GM23338 (cell line): ENCODE measurements around the gene ARHGAP9. TPM values are rescaled to one million over a fixed set of nuclear protein-coding genes. Genes with fewer than 3 reads are reported as not detected.

Experiments used
- ATAC-seq: fragments of 200-7000 bp; cut with Tn5 transposase; 3 replicates; pipeline ENCODE4 v1.9.1; 2020
- DNase-seq: peaks from one replicate; pipeline ENCODE4 v3.0.0-alpha.2; 2015; ENCODE audit warnings: low spot score
- H2AFZ ChIP-seq: fragments of 200-600 bp; sonication (generic); 2 replicates; pipeline ENCODE4 v1.8.0; 2016; ENCODE audit warnings: antibody characterized with exemption, mild to moderate bottlenecking, moderate library complexity
- H3F3A ChIP-seq: fragments of 200-600 bp; sonication (generic); replicated peaks from 2 replicates; pipeline ENCODE4 v1.8.0; 2017; ENCODE audit warnings: antibody characterized with exemption, mixed run types, low read depth
- H3K27ac ChIP-seq: fragments of 200-600 bp; sonication (generic); 2 replicates; pipeline ENCODE4 v1.6.1; 2016; ENCODE audit warnings: low read depth
- H3K27me3 ChIP-seq: fragments of 200-600 bp; sonication (generic); 2 replicates; pipeline ENCODE4 v1.8.0; 2016; ENCODE audit warnings: mild to moderate bottlenecking, mixed run types, moderate library complexity; ENCODE audit not compliant: insufficient read depth
- H3K36me3 ChIP-seq: fragments of 200-600 bp; sonication (generic); 2 replicates; pipeline ENCODE4 v1.8.0; 2016; ENCODE audit warnings: mild to moderate bottlenecking; ENCODE audit not compliant: insufficient read depth
- H3K4me1 ChIP-seq: fragments of 200-600 bp; sonication (generic); 2 replicates; pipeline ENCODE4 v1.8.0; 2016; ENCODE audit warnings: mild to moderate bottlenecking, moderate library complexity; ENCODE audit not compliant: insufficient read depth
- H3K4me2 ChIP-seq: fragments of 200-600 bp; sonication (generic); 2 replicates; pipeline ENCODE4 v1.7.1; 2017; ENCODE audit warnings: mixed run types
- H3K4me3 ChIP-seq: fragments of 200-600 bp; sonication (generic); 2 replicates; pipeline ENCODE4 v1.6.1; 2016; ENCODE audit warnings: mixed run types
- H3K79me2 ChIP-seq: fragments of 200-600 bp; sonication (generic); replicated peaks from 2 replicates; pipeline ENCODE4 v1.8.0; 2017; ENCODE audit warnings: mild to moderate bottlenecking; ENCODE audit not compliant: insufficient read depth
- H3K9me2 ChIP-seq: fragments of 200-600 bp; sonication (generic); 2 replicates; pipeline ENCODE4 v1.8.0; 2017; ENCODE audit not compliant: insufficient read depth
- H4K20me1 ChIP-seq: fragments of 200-600 bp; sonication (generic); replicated peaks from 2 replicates; pipeline ENCODE4 v1.8.0; 2017; ENCODE audit warnings: mild to moderate bottlenecking; ENCODE audit not compliant: insufficient read depth
- H3K27ac Mint-ChIP-seq: 2 replicates; pipeline ENCODE4 v1.8.0; 2020; ENCODE audit warnings: inconsistent platforms, mild to moderate bottlenecking, moderate library complexity, mixed read lengths
- H3K27me3 Mint-ChIP-seq: 3 replicates; pipeline ENCODE4 v1.8.0; 2022; ENCODE audit warnings: low read depth, mild to moderate bottlenecking, moderate library complexity, mixed read lengths, inconsistent platforms; ENCODE audit not compliant: insufficient read depth, poor library complexity
- H3K36me3 Mint-ChIP-seq: 3 replicates; pipeline ENCODE4 v1.8.0; 2021; ENCODE audit warnings: low read depth, mild to moderate bottlenecking, inconsistent platforms, moderate library complexity, mixed read lengths
- H3K4me1 Mint-ChIP-seq: 3 replicates; pipeline ENCODE4 v1.8.0; 2020; ENCODE audit warnings: mild to moderate bottlenecking, inconsistent platforms, mixed read lengths
- H3K4me3 Mint-ChIP-seq: 3 replicates; pipeline ENCODE4 v1.8.0; 2021; ENCODE audit warnings: moderate library complexity, mild to moderate bottlenecking, inconsistent platforms, mixed read lengths
- H3K9me3 Mint-ChIP-seq: 3 replicates; pipeline ENCODE4 v1.8.0; 2020; ENCODE audit warnings: moderate library complexity, mild to moderate bottlenecking, inconsistent platforms, mixed read lengths
- CREB1 ChIP-seq: fragments of 250-450 bp; sonication (Bioruptor Pico); IDR thresholded peaks from 2 replicates; pipeline ENCODE4 v1.5.0; 2020; ENCODE audit warnings: low read depth, mild to moderate bottlenecking, moderate library complexity
- CTCF ChIP-seq, 2 experiments: fragments of 200-600 bp in 1 of 2; sonication (generic) in 1 of 2; conservative IDR thresholded peaks; 2 replicates each; pipeline versions ENCODE4 v1.5.1 to v1.6.1; 2016 to 2017; ENCODE audit warnings: antibody characterized with exemption in 2 of 2, low read depth in 2 of 2, mild to moderate bottlenecking in 2 of 2, moderate library complexity in 1 of 2
- ETS1 ChIP-seq: IDR thresholded peaks from 2 replicates; pipeline ENCODE4 v1.6.1; 2016; ENCODE audit warnings: antibody characterized with exemption
- EZH2 ChIP-seq: fragments of 200-600 bp; sonication (generic); IDR thresholded peaks from one replicate; pipeline ENCODE4 v1.8.0; 2017; ENCODE audit warnings: antibody characterized with exemption, mild to moderate bottlenecking, low read depth; ENCODE audit not compliant: unreplicated experiment
- EZH2phosphoT487 ChIP-seq: fragments of 200-600 bp; sonication (generic); IDR thresholded peaks from one replicate; pipeline ENCODE4 v1.8.1; 2018; ENCODE audit warnings: antibody characterized with exemption; ENCODE audit not compliant: unreplicated experiment
- JUNB ChIP-seq: IDR thresholded peaks from one replicate; pipeline ENCODE4 v1.6.1; 2016; ENCODE audit warnings: antibody characterized with exemption; ENCODE audit not compliant: unreplicated experiment
- NANOG ChIP-seq: IDR thresholded peaks from 2 replicates; pipeline ENCODE4 v1.6.1; 2016; ENCODE audit warnings: antibody characterized with exemption, borderline replicate concordance
- POLR2AphosphoS5 ChIP-seq: IDR thresholded peaks from 2 replicates; pipeline ENCODE4 v1.6.1; 2016; ENCODE audit warnings: antibody characterized with exemption, low read depth
- STAT1 ChIP-seq: IDR thresholded peaks from one replicate; pipeline ENCODE4 v1.6.1; 2016; ENCODE audit warnings: antibody characterized with exemption; ENCODE audit not compliant: unreplicated experiment
- ZNF114 ChIP-seq: fragments of 250-450 bp; sonication (Bioruptor Pico); IDR thresholded peaks from 2 replicates; pipeline ENCODE4 v1.5.0; 2020; ENCODE audit warnings: mild to moderate bottlenecking, moderate library complexity
- ZNF331 ChIP-seq: fragments of 250-450 bp; sonication (Bioruptor Pico); IDR thresholded peaks from 2 replicates; pipeline ENCODE4 v1.5.0; 2020; ENCODE audit warnings: low read depth, mild to moderate bottlenecking, moderate library complexity
- ZNF462 ChIP-seq: fragments of 250-450 bp; sonication (Bioruptor Pico); IDR thresholded peaks from 2 replicates; pipeline ENCODE4 v1.5.0; 2020; ENCODE audit warnings: mild to moderate bottlenecking, moderate library complexity
- polyA plus RNA-seq: library from polyadenylated mRNA; unstranded; fragments of >200 nt; fragmentation: Nextera tagmentation; extraction: Ambion mirVana; gene quantifications from 2 replicates; pipeline ENCODE4 v1.2.1, GENCODE V29; 2016
- total RNA-seq: library from RNA; depleted of rRNA; stranded (reverse); fragments of >200 nt; shearing (Covaris generic); gene quantifications from 2 replicates; pipeline ENCODE4 v1.2.3, GENCODE V29; 2014
- TF ChIP-seq, protein P1 (sequence below): IDR thresholded peaks from one replicate; pipeline ENCODE4 v1.6.1; 2018; ENCODE audit warnings: antibody characterized with exemption; ENCODE audit not compliant: unreplicated experiment

Gene ARHGAP9
- total and polyA plus RNA-seq, 2 experiments from 2014 or later, result 4.5 to 7.1 TPM

- 0 out of 2 replicates have a peak, but pooled peaks cover 7% of the 10 kb centered on the region for H3K79me2 ChIP-seq
- no peaks in the 10 kb centered on the region for H3K9me2 ChIP-seq
- H3K27ac Mint-ChIP-seq, result no peak overlapping the region
- H2AFZ ChIP-seq, result no peak overlapping the region
- H4K20me1 ChIP-seq, result peaks cover 17% of the 10 kb centered on the region
- H3K27me3 Mint-ChIP-seq, result peaks cover 28% of the 10 kb centered on the region
- peaks cover 20% of the 10 kb centered on the region for H3F3A ChIP-seq
- no peak overlapping the region for H3K4me3 ChIP-seq
- TF ChIP-seq ETS1, result no peak
- no peak for TF ChIP-seq CREB1
- TF ChIP-seq STAT1, result no peak
- no peak for TF ChIP-seq EZH2
- TF ChIP-seq, protein P1, sequence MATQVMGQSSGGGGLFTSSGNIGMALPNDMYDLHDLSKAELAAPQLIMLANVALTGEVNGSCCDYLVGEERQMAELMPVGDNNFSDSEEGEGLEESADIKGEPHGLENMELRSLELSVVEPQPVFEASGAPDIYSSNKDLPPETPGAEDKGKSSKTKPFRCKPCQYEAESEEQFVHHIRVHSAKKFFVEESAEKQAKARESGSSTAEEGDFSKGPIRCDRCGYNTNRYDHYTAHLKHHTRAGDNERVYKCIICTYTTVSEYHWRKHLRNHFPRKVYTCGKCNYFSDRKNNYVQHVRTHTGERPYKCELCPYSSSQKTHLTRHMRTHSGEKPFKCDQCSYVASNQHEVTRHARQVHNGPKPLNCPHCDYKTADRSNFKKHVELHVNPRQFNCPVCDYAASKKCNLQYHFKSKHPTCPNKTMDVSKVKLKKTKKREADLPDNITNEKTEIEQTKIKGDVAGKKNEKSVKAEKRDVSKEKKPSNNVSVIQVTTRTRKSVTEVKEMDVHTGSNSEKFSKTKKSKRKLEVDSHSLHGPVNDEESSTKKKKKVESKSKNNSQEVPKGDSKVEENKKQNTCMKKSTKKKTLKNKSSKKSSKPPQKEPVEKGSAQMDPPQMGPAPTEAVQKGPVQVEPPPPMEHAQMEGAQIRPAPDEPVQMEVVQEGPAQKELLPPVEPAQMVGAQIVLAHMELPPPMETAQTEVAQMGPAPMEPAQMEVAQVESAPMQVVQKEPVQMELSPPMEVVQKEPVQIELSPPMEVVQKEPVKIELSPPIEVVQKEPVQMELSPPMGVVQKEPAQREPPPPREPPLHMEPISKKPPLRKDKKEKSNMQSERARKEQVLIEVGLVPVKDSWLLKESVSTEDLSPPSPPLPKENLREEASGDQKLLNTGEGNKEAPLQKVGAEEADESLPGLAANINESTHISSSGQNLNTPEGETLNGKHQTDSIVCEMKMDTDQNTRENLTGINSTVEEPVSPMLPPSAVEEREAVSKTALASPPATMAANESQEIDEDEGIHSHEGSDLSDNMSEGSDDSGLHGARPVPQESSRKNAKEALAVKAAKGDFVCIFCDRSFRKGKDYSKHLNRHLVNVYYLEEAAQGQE, result no peak
- TF ChIP-seq POLR2AphosphoS5, result no peak
- TF ChIP-seq CTCF (conservative IDR thresholded peaks at IDR 0.05; ENCODE audit: low read depth in 2 of 2), result no peak
- TF ChIP-seq NANOG, result no peak
- TF ChIP-seq ZNF114, result no peak
- no peak for TF ChIP-seq EZH2phosphoT487
- TF ChIP-seq ZNF462 (CRISPR knock-in tag), result no peak
- TF ChIP-seq ZNF331 (CRISPR knock-in tag), result no peak
- TF ChIP-seq JUNB, result no peak
- H3K27ac ChIP-seq, result no peak overlapping the region
- peaks cover 44% of the 10 kb centered on the region for H3K36me3 Mint-ChIP-seq
- H3K4me3 Mint-ChIP-seq, result no peak overlapping the region; the same call in 2 of the 3 replicates
- H3K36me3 ChIP-seq, result peaks cover 9% of the 10 kb centered on the region
- ATAC-seq, result no peak
- H3K9me3 Mint-ChIP-seq, result no peaks in the 10 kb centered on the region; the same call in 2 of the 3 replicates
- H3K4me1 ChIP-seq, result peaks cover 14% of the 10 kb centered on the region
- DNase-seq, result no peak
- no peaks in the 10 kb centered on the region for H3K27me3 ChIP-seq
- H3K4me1 Mint-ChIP-seq, result peaks cover 30% of the 10 kb centered on the region
- no peak overlapping the region for H3K4me2 ChIP-seq
Observed at GRCh38 chr12:57527184-57527583, 47.5 kb upstream of the ARHGAP9 start.
